HG03520 (cell line): ENCODE results near the gene ZNF32.

Experiments used
- ATAC-seq: cut with Tn5 transposase; IDR thresholded peaks from one replicate; pipeline ENCODE4 v1.9.1; 2021; ENCODE audit warnings: mild to moderate bottlenecking, moderate library complexity; ENCODE audit not compliant: unreplicated experiment

Gene ZNF32, protein sequence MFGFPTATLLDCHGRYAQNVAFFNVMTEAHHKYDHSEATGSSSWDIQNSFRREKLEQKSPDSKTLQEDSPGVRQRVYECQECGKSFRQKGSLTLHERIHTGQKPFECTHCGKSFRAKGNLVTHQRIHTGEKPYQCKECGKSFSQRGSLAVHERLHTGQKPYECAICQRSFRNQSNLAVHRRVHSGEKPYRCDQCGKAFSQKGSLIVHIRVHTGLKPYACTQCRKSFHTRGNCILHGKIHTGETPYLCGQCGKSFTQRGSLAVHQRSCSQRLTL

GRCh38 chr10:43648398-43649184, at the start of gene ZNF32:
Gene ZNF32 (minus strand): TSS chr10:43648881. CDS start chr10:43646133, 2,748 bp downstream.
- ATAC-seq, result peak; percentile 99

- no peak for ATAC-seq
Observed at GRCh38 chr10:43698156-43698555, 49.5 kb upstream of the ZNF32 start.

- ATAC-seq, result no peak
Observed at GRCh38 chr10:43696909-43697483, 48.3 kb upstream of the ZNF32 start.

GRCh38 chr10:43695730-43696129, 47.0 kb upstream of the ZNF32 start:
- no peak for ATAC-seq

DNA sequence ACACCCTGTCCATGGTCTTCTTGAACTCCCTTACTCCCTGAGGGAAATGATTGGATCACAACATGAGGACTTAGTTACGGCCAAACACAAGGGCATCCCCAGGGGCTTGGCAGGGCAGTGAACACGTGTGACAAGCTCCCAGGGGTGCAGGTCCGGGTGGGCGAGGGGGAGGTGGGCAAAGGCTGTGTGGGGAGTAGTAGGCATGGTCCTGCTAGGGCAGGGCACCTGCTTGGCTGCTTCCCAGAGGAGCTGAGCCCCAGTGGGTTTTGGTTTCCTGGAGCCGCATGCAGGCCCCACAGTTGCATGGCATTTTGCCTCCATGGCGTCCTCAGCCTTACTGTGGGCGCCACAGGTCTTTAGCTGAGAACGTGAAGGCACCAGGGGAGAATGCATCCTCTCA, 46.6 kb upstream of the ZNF32 start:
- no peak for ATAC-seq

DNA sequence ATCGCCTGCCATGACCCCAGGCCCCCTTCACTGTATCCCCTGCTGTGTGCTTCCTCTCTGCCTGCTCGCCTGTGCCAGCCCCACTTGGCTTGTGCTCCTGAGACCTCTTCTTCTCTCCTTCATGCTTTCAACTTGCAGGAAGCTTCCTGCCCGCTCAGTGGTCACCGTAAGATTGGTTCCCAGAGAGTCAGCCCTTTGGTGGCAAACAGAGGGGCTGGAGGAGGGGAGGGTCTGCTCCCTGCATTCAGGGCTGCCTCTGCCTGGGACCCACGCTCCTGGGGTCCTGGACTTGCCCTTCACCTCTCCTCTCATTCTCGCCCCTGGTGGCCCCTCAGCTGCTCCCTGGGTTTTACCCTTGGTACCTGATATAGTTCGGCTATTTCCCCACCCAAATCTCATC, 45.8 kb upstream of the ZNF32 start:
- no peak for ATAC-seq

DNA sequence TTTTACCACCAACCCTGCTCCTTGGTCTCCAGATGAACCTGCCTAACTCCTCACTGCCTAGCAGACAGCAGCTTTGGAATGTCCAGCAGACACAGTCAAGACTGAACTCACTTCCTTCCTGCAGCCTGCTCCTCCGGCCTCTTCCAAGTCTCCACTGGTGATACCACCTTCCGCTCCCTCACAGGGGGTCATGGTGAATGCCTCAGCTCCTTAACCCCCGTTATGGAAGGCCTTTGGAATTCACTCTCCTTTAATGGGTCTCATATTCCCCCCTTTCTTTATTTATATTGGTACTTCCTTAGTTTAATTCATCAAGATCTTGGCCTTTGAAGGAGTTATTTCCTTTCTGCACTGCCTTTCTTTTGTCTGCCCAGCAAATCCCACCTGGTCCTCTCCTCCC, 44.9 kb upstream of the ZNF32 start:
- no peak for ATAC-seq

DNA sequence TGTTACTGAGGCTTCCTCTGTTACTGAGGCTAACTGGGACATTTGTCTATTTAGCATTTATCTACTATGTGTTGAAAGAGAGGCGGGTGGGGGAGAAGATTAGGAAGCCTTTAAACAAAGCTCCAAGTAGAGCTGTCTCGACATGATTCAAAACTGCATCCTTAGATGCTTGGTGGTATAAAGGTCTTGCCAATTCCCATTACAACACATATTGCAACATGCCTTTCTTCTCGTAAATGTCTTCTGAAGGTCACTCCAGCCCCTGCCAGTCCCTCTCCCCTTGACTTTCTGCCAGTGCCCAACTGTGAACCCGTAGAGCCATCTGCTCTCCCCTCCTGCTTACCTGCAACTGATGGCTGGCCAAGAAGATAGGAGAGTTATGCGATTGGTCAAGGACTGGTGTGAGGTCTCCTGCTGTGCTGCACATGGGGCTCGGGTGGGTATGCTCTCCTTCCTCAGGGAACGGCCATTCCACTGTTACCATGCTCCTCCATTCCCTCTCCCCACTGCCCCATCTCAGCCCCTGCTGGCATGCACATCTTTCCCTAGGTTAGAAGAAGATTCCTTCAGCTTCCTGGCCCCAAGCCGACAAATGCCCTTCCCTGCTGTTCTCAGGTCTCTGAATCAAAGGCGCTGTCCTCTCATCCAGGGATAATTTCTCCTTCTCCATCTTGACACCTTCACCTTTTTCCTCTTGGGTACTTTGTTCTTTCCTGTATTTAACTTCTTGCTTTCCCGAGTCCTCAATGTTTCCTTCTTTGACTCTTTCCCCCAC, 43.6 kb upstream of the ZNF32 start:
- ATAC-seq, result no peak

- no peak for ATAC-seq
Observed at GRCh38 chr10:43691485-43691884, 42.8 kb upstream of the ZNF32 start.

- peak; percentile 97 for ATAC-seq
Observed at GRCh38 chr10:43689955-43690771, 41.5 kb upstream of the ZNF32 start.

GRCh38 chr10:43689618-43689954, 40.9 kb upstream of the ZNF32 start:
- no peak for ATAC-seq

DNA sequence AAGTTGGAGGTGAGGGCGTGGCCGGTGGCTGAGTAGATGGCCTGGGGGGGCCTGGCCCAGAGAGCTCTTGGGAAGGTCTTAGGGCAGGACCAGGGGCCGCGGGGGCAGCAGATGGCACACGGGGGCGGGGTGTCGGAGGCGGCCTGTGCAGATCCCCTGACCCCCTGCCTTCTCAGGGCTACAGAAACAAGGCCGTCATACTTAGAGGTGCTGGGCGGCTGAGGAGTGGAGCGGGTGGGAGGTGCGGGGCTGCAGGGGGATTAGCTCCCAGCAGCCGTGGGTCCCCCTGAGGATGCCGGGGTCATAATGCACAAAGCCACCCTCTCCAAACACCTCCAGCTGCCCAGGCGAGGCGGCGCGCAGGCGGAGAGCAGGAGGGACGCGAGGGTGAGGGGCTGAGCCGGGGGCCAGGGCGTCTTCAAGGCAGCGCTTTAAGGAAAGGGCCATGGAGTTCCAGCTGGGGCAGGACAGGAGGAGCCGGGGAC, 40.4 kb upstream of the ZNF32 start:
- no peak for ATAC-seq

- ATAC-seq, result no peak
Observed at GRCh38 chr10:43688348-43688892, 39.7 kb upstream of the ZNF32 start.

- no peak for ATAC-seq
Observed at GRCh38 chr10:43687373-43687772, 38.7 kb upstream of the ZNF32 start.

- no peak for ATAC-seq
Observed at GRCh38 chr10:43686414-43686813, 37.7 kb upstream of the ZNF32 start.

GRCh38 chr10:43685744-43686143, 37.1 kb upstream of the ZNF32 start:
- ATAC-seq, result no peak

DNA sequence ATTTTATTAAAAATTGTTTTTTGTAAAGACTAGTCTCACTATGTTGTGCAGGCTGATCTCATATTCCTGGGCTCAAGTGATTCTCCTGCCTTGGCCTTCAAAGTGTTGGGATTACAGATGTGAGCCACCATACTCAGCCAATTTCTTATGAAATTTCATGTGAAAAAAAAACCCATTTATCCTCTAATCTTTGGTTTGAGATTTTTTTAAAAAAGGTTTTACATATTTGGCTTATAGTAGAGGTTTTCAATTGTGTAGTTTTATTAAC, 35.5 kb upstream of the ZNF32 start:
- no peak for ATAC-seq

DNA sequence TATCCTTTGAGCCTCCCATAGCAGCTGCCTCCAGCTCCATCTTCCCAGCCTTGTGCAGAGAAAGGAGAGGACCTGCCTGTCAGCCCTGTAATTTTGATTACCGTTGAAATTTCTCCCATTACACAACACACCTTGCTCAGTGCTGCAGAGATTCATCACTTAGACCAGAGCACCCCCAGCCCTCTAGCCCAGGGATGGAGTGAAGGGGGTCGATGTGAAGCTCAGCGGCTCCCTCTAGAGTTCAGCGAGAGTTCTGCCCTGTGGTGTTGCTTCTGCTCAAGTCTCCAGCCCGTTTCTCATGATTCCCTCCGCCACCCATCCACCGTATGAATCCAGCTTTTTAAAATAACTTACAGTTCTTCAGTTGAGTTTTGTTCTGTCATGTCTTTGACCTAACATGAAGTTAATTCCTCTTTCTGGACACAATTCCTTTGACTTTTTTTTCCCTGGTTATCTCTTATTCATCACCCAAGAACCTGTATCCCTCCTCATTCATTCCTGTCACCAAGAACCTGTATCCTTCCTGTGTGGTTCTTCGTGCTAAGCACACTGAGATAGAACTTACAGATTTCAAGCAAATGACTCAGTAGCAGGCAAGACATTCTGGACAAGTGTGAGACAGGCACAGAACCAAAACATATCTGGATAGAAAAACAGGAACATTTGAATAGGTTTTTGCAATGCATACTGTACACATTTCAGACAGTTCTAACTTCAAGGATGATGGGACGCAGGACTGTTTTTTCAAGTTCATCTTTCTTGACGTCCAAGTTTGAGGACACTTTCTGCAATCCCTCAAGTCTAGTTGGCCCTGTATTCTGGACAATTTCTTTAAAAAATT, 35.0 kb upstream of the ZNF32 start:
- ATAC-seq, result no peak

GRCh38 chr10:43682956-43683355, 34.3 kb upstream of the ZNF32 start:
- ATAC-seq, result no peak

GRCh38 chr10:43681721-43682120, 33.0 kb upstream of the ZNF32 start:
- no peak for ATAC-seq
